Activated naive CD8-positive, alpha-beta T cell (primary cell): ENCODE measurements around the gene MGMT.

Source experiments
- H3K27ac Mint-ChIP-seq: one replicate; pipeline ENCODE4 v1.8.0; 2021; ENCODE audit warnings: mixed read lengths
- H3K27me3 Mint-ChIP-seq: one replicate; pipeline ENCODE4 v1.8.0; 2021; ENCODE audit warnings: mixed read lengths
- H3K36me3 Mint-ChIP-seq: one replicate; pipeline ENCODE4 v1.8.0; 2021; ENCODE audit warnings: mixed read lengths
- H3K4me1 Mint-ChIP-seq: one replicate; pipeline ENCODE4 v1.8.0; 2021; ENCODE audit warnings: low read depth, mixed read lengths
- H3K4me3 Mint-ChIP-seq: one replicate; pipeline ENCODE4 v1.8.0; 2021; ENCODE audit warnings: mild to moderate bottlenecking, mixed read lengths
- H3K9me3 Mint-ChIP-seq: one replicate; pipeline ENCODE4 v1.8.0; 2021; ENCODE audit warnings: low read depth, mixed read lengths

MGMT gene

GRCh38 chr10:129652521-129653201 lies 185.6 kb downstream of the MGMT start:
- Mint-ChIP-seq H3K36me3 (peaks cover 14% of the 10 kb centered on the region), H3K27me3 (no peaks in the 10 kb centered on the region), H3K4me3 (no peak overlapping the region), H3K27ac (no peak overlapping the region), H3K4me1 (no peaks in the 10 kb centered on the region), H3K9me3 (no peaks in the 10 kb centered on the region)

- no peak overlapping the region for H3K27ac Mint-ChIP-seq
- H3K9me3 Mint-ChIP-seq = no peaks in the 10 kb centered on the region
- H3K27me3 Mint-ChIP-seq = no peaks in the 10 kb centered on the region
- no peak overlapping the region for H3K4me3 Mint-ChIP-seq
- no peaks in the 10 kb centered on the region for H3K4me1 Mint-ChIP-seq
- peaks cover 18% of the 10 kb centered on the region for H3K36me3 Mint-ChIP-seq
Measured at GRCh38 chr10:129653428-129653827, 186.4 kb downstream of the MGMT start.

GRCh38 chr10:129653861-129654260 lies 186.8 kb downstream of the MGMT start:
- Mint-ChIP-seq H3K27me3 (no peaks in the 10 kb centered on the region), H3K4me3 (no peak overlapping the region), H3K36me3 (peaks cover 18% of the 10 kb centered on the region), H3K27ac (no peak overlapping the region), H3K9me3 (no peaks in the 10 kb centered on the region), H3K4me1 (no peaks in the 10 kb centered on the region)

GRCh38 chr10:129654461-129654860 lies 187.4 kb downstream of the MGMT start:
- Mint-ChIP-seq H3K4me3 (no peak overlapping the region), H3K36me3 (peaks cover 21% of the 10 kb centered on the region), H3K9me3 (no peaks in the 10 kb centered on the region), H3K27me3 (no peaks in the 10 kb centered on the region), H3K4me1 (no peaks in the 10 kb centered on the region), H3K27ac (no peak overlapping the region)

- H3K4me3 Mint-ChIP-seq = no peak overlapping the region
- peaks cover 21% of the 10 kb centered on the region for H3K36me3 Mint-ChIP-seq
- no peaks in the 10 kb centered on the region for H3K27me3 Mint-ChIP-seq
- no peaks in the 10 kb centered on the region for H3K4me1 Mint-ChIP-seq
- no peak overlapping the region for H3K27ac Mint-ChIP-seq
- no peaks in the 10 kb centered on the region for H3K9me3 Mint-ChIP-seq
Measured at GRCh38 chr10:129655007-129655678, 188.1 kb downstream of the MGMT start.

GRCh38 chr10:129655679-129656031 lies 188.6 kb downstream of the MGMT start:
- H3K36me3 Mint-ChIP-seq = peaks cover 21% of the 10 kb centered on the region
- H3K27me3 Mint-ChIP-seq = no peaks in the 10 kb centered on the region
- H3K4me1 Mint-ChIP-seq = no peaks in the 10 kb centered on the region
- H3K9me3 Mint-ChIP-seq = no peaks in the 10 kb centered on the region
- no peak overlapping the region for H3K27ac Mint-ChIP-seq
- no peak overlapping the region for H3K4me3 Mint-ChIP-seq

GRCh38 chr10:129656642-129657041 lies 189.6 kb downstream of the MGMT start:
- Mint-ChIP-seq H3K4me1 (no peaks in the 10 kb centered on the region), H3K27ac (no peak overlapping the region), H3K27me3 (no peaks in the 10 kb centered on the region), H3K9me3 (no peaks in the 10 kb centered on the region), H3K36me3 (peaks cover 23% of the 10 kb centered on the region), H3K4me3 (no peak overlapping the region)

- H3K9me3 Mint-ChIP-seq = no peaks in the 10 kb centered on the region
- no peak overlapping the region for H3K4me3 Mint-ChIP-seq
- peaks cover 23% of the 10 kb centered on the region for H3K36me3 Mint-ChIP-seq
- H3K4me1 Mint-ChIP-seq = no peaks in the 10 kb centered on the region
- no peak overlapping the region for H3K27ac Mint-ChIP-seq
- H3K27me3 Mint-ChIP-seq = no peaks in the 10 kb centered on the region
Measured at GRCh38 chr10:129657297-129658017, 190.4 kb downstream of the MGMT start.

- no peak overlapping the region for H3K27ac Mint-ChIP-seq
- peaks cover 3% of the 10 kb centered on the region for H3K9me3 Mint-ChIP-seq
- H3K4me3 Mint-ChIP-seq = no peak overlapping the region
- H3K36me3 Mint-ChIP-seq = peaks cover 31% of the 10 kb centered on the region
- H3K4me1 Mint-ChIP-seq = no peaks in the 10 kb centered on the region
- H3K27me3 Mint-ChIP-seq = no peaks in the 10 kb centered on the region
Measured at GRCh38 chr10:129658376-129659072, 191.5 kb downstream of the MGMT start.

GRCh38 chr10:129659508-129660268 lies 192.6 kb downstream of the MGMT start:
- H3K9me3 Mint-ChIP-seq = peaks cover 11% of the 10 kb centered on the region
- no peak overlapping the region for H3K4me3 Mint-ChIP-seq
- H3K27ac Mint-ChIP-seq = no peak overlapping the region
- peaks cover 32% of the 10 kb centered on the region for H3K36me3 Mint-ChIP-seq
- H3K27me3 Mint-ChIP-seq = no peaks in the 10 kb centered on the region
- H3K4me1 Mint-ChIP-seq = no peaks in the 10 kb centered on the region

GRCh38 chr10:129660569-129660968 lies 193.5 kb downstream of the MGMT start:
- no peaks in the 10 kb centered on the region for H3K27me3 Mint-ChIP-seq
- H3K27ac Mint-ChIP-seq = no peak overlapping the region
- peaks cover 16% of the 10 kb centered on the region for H3K9me3 Mint-ChIP-seq
- peaks cover 34% of the 10 kb centered on the region for H3K36me3 Mint-ChIP-seq
- no peaks in the 10 kb centered on the region for H3K4me1 Mint-ChIP-seq
- H3K4me3 Mint-ChIP-seq = no peak overlapping the region

- Mint-ChIP-seq H3K9me3 (peaks cover 20% of the 10 kb centered on the region), H3K4me1 (no peaks in the 10 kb centered on the region), H3K36me3 (peaks cover 41% of the 10 kb centered on the region), H3K27me3 (no peaks in the 10 kb centered on the region), H3K4me3 (no peak overlapping the region), H3K27ac (no peak overlapping the region)
Measured at GRCh38 chr10:129662426-129662825, 195.4 kb downstream of the MGMT start.

- Mint-ChIP-seq H3K27ac (no peak overlapping the region), H3K4me1 (no peaks in the 10 kb centered on the region), H3K36me3 (peaks cover 48% of the 10 kb centered on the region), H3K4me3 (no peak overlapping the region), H3K9me3 (peaks cover 16% of the 10 kb centered on the region), H3K27me3 (no peaks in the 10 kb centered on the region)
Measured at GRCh38 chr10:129670124-129670523, 203.1 kb downstream of the MGMT start.

- H3K4me3 Mint-ChIP-seq = no peak overlapping the region
- H3K27ac Mint-ChIP-seq = no peak overlapping the region
Measured at GRCh38 chr10:129673292-129673691, 206.3 kb downstream of the MGMT start.

More at GRCh38 chr10:129673292-129673691, 206.3 kb downstream of the MGMT start:
- Mint-ChIP-seq H3K9me3 (peaks cover 4% of the 10 kb centered on the region), H3K4me1 (no peaks in the 10 kb centered on the region), H3K27me3 (no peaks in the 10 kb centered on the region), H3K36me3 (peaks cover 32% of the 10 kb centered on the region)
